Activated T-helper 1 cell treated with anti-CD3 and anti-CD28 coated beads, Interleukin-12 subunit alpha, Interleukin-12 subunit beta, Interleukin-2, Interleukin-4 antibody, amounts not matched to agents 30 ng/mL and 10 ng/mL and 1 ng/mL, durations not matched to agents 14 hours and 24 hours and 36 hours (primary cell): ENCODE results near the gene PRR19. TPM values are rescaled to one million over a fixed set of nuclear protein-coding genes. Genes with fewer than 3 reads are reported as not detected.

Source experiments
- DNase-seq: peaks from one replicate; pipeline ENCODE4 v3.0.0; 2021; ENCODE audit warnings: low spot score
- H3K27ac Mint-ChIP-seq: one replicate; pipeline ENCODE4 v1.8.0; 2021; ENCODE audit warnings: mild to moderate bottlenecking, mixed read lengths
- H3K27me3 Mint-ChIP-seq: one replicate; pipeline ENCODE4 v1.8.0; 2022; ENCODE audit warnings: mild to moderate bottlenecking, moderate library complexity, mixed read lengths; ENCODE audit not compliant: insufficient read depth
- H3K36me3 Mint-ChIP-seq: one replicate; pipeline ENCODE4 v1.8.0; 2021; ENCODE audit warnings: low read depth, mixed read lengths
- H3K4me1 Mint-ChIP-seq: one replicate; pipeline ENCODE4 v1.8.0; 2021; ENCODE audit warnings: low read depth, mixed read lengths
- H3K4me3 Mint-ChIP-seq: one replicate; pipeline ENCODE4 v1.8.0; 2021; ENCODE audit warnings: mild to moderate bottlenecking, moderate library complexity, mixed read lengths
- H3K9me3 Mint-ChIP-seq: one replicate; pipeline ENCODE4 v1.8.0; 2021; ENCODE audit warnings: mixed read lengths
- intact Hi-C: fragments of 100-400 bp; cut with micrococcal nuclease; formaldehyde crosslinking; loops from one replicate; pipeline ENCODE4 v1.15.1; 2024
- total RNA-seq: library from RNA; stranded (reverse); gene quantifications from 2 replicates; pipeline ENCODE4 v1.2.3, GENCODE V29; 2022

PRR19 gene
- total RNA-seq, 1 donor from 2014 or later = 1.4 TPM

- intact Hi-C loops = no loop called here
- Mint-ChIP-seq H3K4me3 (no peak overlapping the region), H3K36me3 (no peaks in the 10 kb centered on the region), H3K27ac (no peak overlapping the region), H3K4me1 (no peaks in the 10 kb centered on the region), H3K27me3 (no peaks in the 10 kb centered on the region), H3K9me3 (no peaks in the 10 kb centered on the region)
- DNase-seq = no peak
These were observed 48.5 kb downstream of the PRR19 start for GRCh38 chr19:42350417-42350816.

- Mint-ChIP-seq H3K27me3 (no peaks in the 10 kb centered on the region), H3K4me3 (no peak overlapping the region), H3K9me3 (no peaks in the 10 kb centered on the region), H3K36me3 (no peaks in the 10 kb centered on the region), H3K4me1 (no peaks in the 10 kb centered on the region), H3K27ac (no peak overlapping the region)
- intact Hi-C loops = no loop called here
- DNase-seq = no peak
These were observed 49.3 kb downstream of the PRR19 start for GRCh38 chr19:42351079-42351735.

GRCh38 chr19:42352301-42353259, 50.6 kb downstream of the PRR19 start:
- Mint-ChIP-seq H3K27me3 (no peaks in the 10 kb centered on the region), H3K27ac (no peak overlapping the region), H3K36me3 (no peaks in the 10 kb centered on the region), H3K9me3 (no peaks in the 10 kb centered on the region), H3K4me3 (no peak overlapping the region), H3K4me1 (no peaks in the 10 kb centered on the region)
- DNase-seq = no peak
- intact Hi-C loops = no loop called here

GRCh38 chr19:42353341-42354015, 51.5 kb downstream of the PRR19 start:
- no peak overlapping the region for H3K4me3 Mint-ChIP-seq
- no peaks in the 10 kb centered on the region for H3K36me3 Mint-ChIP-seq
- no peaks in the 10 kb centered on the region for H3K9me3 Mint-ChIP-seq
- no peaks in the 10 kb centered on the region for H3K4me1 Mint-ChIP-seq
- H3K27ac Mint-ChIP-seq = no peak overlapping the region
- DNase-seq = no peak
- no peaks in the 10 kb centered on the region for H3K27me3 Mint-ChIP-seq
- intact Hi-C loops = no loop called here

GRCh38 chr19:42355896-42356295, 54.0 kb downstream of the PRR19 start:
- intact Hi-C loops = no loop called here

GRCh38 chr19:42356686-42357085, 54.8 kb downstream of the PRR19 start:
- no peaks in the 10 kb centered on the region for H3K27me3 Mint-ChIP-seq
- no peaks in the 10 kb centered on the region for H3K9me3 Mint-ChIP-seq
- H3K27ac Mint-ChIP-seq = no peak overlapping the region
- no peak for DNase-seq
- intact Hi-C loops = no loop called here
- H3K4me1 Mint-ChIP-seq = no peaks in the 10 kb centered on the region
- H3K4me3 Mint-ChIP-seq = no peak overlapping the region
- no peaks in the 10 kb centered on the region for H3K36me3 Mint-ChIP-seq

More at GRCh38 chr19:42355896-42356295, 54.0 kb downstream of the PRR19 start:
- Mint-ChIP-seq H3K27ac (no peak overlapping the region), H3K9me3 (no peaks in the 10 kb centered on the region), H3K4me1 (no peaks in the 10 kb centered on the region), H3K36me3 (no peaks in the 10 kb centered on the region), H3K27me3 (no peaks in the 10 kb centered on the region), H3K4me3 (no peak overlapping the region)
- DNase-seq = no peak

GRCh38 chr19:42357290-42357689, 55.4 kb downstream of the PRR19 start:
- no peak for DNase-seq
- intact Hi-C loops = no loop called here
- Mint-ChIP-seq H3K9me3 (no peaks in the 10 kb centered on the region), H3K4me1 (no peaks in the 10 kb centered on the region), H3K36me3 (no peaks in the 10 kb centered on the region), H3K4me3 (no peak overlapping the region), H3K27ac (no peak overlapping the region), H3K27me3 (no peaks in the 10 kb centered on the region)

Other genes with a start within 250 kb of the PRR19 start
- 3.9 TPM in 2 replicates for gene GRIK5, start 231.9 kb upstream of the PRR19 start, total RNA-seq
- gene ZNF574, start 226.0 kb upstream of the PRR19 start, total RNA-seq = 17.5 and 17.8 TPM in 2 replicates
- gene POU2F2, start 169.7 kb upstream of the PRR19 start, total RNA-seq = 64.0 and 65.8 TPM in 2 replicates
- gene DEDD2, start 84.5 kb upstream of the PRR19 start, total RNA-seq = 36.9 and 37.9 TPM in 2 replicates
- gene ZNF526, start 81.8 kb upstream of the PRR19 start, total RNA-seq = 18.4 and 18.5 TPM in 2 replicates
- 56.6 and 57.2 TPM in 2 replicates for gene GSK3A, start 59.5 kb upstream of the PRR19 start, total RNA-seq
- 71.9 and 78.4 TPM in 2 replicates for gene ERF, start 47.0 kb upstream of the PRR19 start, total RNA-seq
- gene CIC, start 32.9 kb upstream of the PRR19 start, total RNA-seq = 66.9 and 68.0 TPM in 2 replicates
- 48.7 and 50.1 TPM in 2 replicates for gene PAFAH1B3, start 492 bp downstream of the PRR19 start, total RNA-seq
- 0.56 and 2.1 TPM in 2 replicates for gene TMEM145, start 11.2 kb downstream of the PRR19 start, total RNA-seq
- 7.5 and 7.8 TPM in 2 replicates for gene MEGF8, start 23.5 kb downstream of the PRR19 start, total RNA-seq
- not detected in 2 replicates for gene CNFN, start 88.2 kb downstream of the PRR19 start, total RNA-seq
- 32.8 and 38.5 TPM in 2 replicates for gene LIPE, start 125.3 kb downstream of the PRR19 start, total RNA-seq
- not detected in 2 replicates for gene CXCL17, start 140.8 kb downstream of the PRR19 start, total RNA-seq
- gene CEACAM1, start 226.3 kb downstream of the PRR19 start, total RNA-seq = 8.2 and 9.6 TPM in 2 replicates